Stimulated activated CD4-positive, alpha-beta T cell treated with anti-CD3 and anti-CD28 coated beads, Interleukin-12 subunit alpha, Interleukin-12 subunit beta, amount 100 ng/mL, for 48 hours (primary cell): ENCODE measurements around the gene CCR9.

Source experiments
- DNase-seq, 3 donors: peaks; one replicate each; pipeline ENCODE4 v3.0.0-alpha.2; 2020; ENCODE audit warnings: low read depth in 2 of 3, low spot score in 1 of 3

The CCR9 gene

GRCh38 chr3:45871780-45872179, 14.6 kb upstream of the CCR9 start:
- no peak for DNase-seq

DNA sequence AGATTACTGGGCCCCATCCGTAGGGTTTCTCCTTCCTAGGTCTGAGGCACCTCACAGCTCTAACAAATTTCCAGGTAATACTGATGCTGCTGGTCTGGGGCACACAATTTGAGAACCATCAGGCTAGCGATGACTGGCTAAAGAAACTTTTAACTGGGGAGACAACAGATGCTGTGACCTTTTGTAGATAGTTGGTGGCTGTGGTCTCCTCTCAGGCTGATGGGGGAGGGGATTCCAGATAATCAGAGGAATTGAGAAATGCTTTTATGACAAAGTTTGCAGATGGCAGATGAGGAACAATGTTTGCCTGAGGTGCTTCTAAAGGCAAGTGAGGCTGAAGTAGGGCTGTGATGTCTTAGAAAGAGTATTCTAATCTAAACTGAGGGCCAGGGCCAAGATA, 13.8 kb upstream of the CCR9 start:
- DNase-seq: no peak

DNA sequence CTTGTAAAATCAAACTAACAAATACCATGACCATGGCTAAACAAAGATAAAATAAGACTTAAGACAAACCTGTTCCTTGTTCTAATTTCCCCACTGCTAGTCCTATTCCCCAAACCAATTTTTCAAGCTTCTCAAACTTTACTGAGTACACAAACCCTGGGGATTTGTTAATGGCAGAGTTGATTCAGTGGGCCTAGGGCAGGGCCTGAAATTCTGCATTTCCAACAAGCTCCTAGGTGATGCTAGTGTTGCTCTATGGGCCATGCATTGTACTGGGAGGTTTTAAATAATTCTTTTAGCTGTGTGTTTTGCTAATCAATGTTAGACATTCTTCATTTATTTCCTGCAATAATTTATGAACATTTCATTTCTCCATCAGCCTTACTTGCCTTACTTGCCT, 13.3 kb upstream of the CCR9 start:
- DNase-seq: no peak

DNA sequence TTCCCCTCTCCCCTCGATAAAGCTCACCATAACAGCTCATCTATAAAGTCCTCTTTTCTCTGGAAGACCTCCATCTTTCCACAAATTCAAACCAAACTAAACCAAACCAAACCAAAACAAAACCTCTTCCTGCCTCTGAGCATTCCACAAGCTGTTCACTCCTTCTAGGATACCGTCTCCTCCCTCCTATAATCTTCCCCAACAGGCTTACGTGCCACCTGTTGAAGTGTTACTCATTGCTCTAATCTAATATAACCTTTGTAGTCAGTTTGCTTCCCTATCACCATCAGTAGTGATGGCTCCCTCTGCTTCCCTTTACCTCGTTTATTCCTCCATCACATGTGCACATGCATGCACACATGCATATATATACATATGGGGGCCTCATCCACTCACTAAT, 12.7 kb upstream of the CCR9 start:
- DNase-seq: no peak

GRCh38 chr3:45874677-45875346, 11.5 kb upstream of the CCR9 start:
- DNase-seq: no peak

GRCh38 chr3:45878124-45878523, 8.2 kb upstream of the CCR9 start:
- DNase-seq: no peak

- no peak for DNase-seq
Observed at GRCh38 chr3:45880725-45881077, 5.6 kb upstream of the CCR9 start.

- peak; percentile 9 to 42 (median 9) for DNase-seq
Observed at GRCh38 chr3:45881078-45882022, 5.0 kb upstream of the CCR9 start.

DNA sequence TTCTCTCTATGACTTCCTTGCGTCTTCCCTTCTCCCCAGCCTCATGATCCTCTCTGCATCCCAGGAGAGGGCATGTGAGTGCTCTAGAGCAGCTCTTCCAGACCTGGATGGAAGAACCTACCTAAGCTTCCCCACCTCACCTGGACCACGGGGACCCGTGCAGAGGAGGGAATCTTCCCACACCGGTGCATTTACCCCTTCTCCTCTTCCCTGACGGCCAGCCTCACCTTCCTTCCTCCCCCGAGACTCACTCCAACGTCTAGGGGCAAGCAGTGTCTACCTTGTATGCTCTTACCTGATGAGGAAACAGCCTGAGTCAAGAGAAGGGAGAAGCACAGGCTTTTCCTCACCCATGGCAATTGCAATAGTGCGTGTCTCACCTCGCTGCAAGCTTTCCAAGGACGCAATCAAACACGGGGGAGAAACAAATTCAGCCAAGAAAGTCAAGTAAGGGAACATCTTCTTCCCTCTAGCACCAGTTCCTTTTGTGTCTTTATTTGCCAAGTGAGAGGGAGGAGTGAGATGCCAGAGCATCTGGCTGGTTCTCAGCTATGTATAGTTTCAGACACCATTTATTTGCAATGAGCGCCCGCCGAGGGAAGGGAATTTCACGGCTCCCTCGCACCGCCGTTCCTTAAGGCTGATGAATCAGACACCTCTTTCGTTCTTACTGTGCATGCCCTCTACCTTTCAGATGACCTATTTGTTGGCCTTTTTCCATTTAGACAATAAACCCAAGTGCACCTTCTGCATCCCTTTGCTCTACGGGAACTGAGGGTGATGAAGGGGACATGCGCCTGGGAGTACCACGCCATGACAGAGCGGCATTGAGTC, 1.8 kb upstream of the CCR9 start:
- DNase-seq: peak in 1 of 3 donors; percentile 42

DNA sequence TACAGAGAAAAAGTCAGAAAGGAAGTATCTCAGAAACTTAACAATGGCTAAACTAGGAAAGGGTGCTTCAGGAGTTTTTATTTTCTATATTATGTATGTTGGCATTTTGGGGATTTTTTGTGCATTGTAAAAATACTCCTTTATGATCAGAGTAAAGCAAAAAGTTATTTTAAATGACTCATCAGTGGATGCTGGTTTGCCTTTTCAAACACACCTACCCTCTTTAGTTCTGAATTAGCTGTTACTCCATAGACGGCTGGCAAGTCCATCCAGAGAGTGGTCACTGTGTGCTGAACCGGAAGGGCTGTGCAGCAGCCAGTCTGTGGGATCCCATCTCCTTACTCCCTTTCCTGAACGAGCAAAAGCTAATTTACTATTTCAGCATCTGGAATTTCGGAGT, 942 bp downstream of the CCR9 start:
- no peak for DNase-seq

GRCh38 chr3:45887759-45888511, 1.6 kb downstream of the CCR9 start:
- DNase-seq: no peak

DNA sequence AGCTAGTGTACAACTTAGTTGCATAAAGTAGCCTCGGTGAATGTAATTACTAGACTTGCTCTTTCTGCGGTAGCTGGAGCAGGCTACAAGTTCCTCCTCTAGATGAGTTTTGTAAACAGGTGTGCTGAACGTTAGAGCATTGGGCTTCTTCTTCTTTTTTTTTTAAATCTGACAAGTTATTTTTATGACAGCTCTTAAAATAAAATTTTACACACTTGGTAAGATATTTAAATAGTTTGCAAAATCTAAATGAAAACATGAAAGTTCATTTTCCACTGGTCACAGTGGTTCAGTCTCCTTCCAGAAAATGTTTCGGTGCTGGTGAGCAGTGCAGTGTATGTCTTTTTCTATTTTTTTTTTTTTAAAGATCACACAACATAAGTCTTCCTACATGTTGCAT, 3.0 kb downstream of the CCR9 start:
- no peak for DNase-seq

- no peak for DNase-seq
Observed at GRCh38 chr3:45890405-45890804, 4.1 kb downstream of the CCR9 start.

- no peak for DNase-seq
Observed at GRCh38 chr3:45892161-45892560, 5.8 kb downstream of the CCR9 start.

GRCh38 chr3:45894015-45894414, 7.7 kb downstream of the CCR9 start:
- DNase-seq: no peak

GRCh38 chr3:45895686-45896468, 9.5 kb downstream of the CCR9 start:
- no peak for DNase-seq

DNA sequence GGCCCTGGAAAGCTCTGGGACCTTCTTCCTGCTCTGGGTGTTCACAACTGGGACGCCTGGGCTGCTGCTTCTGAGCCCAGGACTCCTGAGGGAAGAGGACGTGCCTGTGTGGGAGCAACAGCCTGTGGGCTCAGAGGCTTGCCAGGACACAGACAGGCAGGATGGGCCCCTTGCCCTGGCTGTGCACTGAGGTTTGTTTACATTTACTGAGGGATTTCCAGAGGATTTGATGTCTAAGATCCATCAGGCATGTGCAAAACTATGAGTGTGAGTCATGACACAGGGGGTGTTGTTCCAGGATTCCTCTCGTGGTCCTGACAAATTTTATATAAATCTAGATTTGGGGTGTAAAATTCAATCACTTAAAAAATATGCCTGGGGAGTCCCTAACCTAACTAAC, 10.6 kb downstream of the CCR9 start:
- no peak for DNase-seq

DNA sequence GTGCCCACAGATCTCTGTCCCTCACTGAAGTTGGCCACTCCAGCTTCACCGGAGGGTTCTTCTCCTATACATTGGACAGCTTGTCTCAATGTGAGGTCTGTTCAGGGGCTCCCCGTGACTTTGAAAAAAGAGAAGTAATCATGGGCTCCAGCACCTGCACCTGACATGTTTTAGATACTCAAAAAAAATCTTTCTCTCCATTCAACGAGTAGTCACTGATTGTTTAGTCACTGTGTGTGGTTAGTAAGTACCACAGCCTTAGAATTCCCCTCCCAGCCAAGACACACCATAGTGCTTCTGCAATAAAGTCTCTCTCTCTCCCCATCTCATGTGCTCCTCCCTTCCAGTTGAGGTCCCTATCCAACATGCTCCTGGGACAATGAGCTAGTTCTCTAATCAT, 18.6 kb downstream of the CCR9 start:
- DNase-seq: no peak

DNA sequence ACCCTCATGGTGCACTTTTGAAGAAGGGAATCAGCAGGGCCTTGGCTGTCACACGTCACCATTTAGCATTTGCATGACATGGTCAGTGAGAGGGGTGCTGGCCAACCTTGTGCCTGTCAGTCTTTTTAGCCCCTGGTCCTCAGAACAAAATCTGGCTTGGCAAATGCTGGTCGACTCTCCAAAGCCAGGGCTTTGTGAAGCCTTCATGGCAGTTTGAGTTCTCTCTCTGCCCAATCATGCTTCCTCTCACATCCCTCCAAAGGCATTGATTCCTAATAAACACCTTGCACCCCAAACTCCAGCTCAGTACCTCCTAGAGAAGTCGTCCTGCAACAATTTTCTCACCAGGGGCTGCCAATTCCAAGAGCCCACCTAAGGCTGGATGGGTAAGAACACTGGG, 19.4 kb downstream of the CCR9 start:
- no peak for DNase-seq

DNA sequence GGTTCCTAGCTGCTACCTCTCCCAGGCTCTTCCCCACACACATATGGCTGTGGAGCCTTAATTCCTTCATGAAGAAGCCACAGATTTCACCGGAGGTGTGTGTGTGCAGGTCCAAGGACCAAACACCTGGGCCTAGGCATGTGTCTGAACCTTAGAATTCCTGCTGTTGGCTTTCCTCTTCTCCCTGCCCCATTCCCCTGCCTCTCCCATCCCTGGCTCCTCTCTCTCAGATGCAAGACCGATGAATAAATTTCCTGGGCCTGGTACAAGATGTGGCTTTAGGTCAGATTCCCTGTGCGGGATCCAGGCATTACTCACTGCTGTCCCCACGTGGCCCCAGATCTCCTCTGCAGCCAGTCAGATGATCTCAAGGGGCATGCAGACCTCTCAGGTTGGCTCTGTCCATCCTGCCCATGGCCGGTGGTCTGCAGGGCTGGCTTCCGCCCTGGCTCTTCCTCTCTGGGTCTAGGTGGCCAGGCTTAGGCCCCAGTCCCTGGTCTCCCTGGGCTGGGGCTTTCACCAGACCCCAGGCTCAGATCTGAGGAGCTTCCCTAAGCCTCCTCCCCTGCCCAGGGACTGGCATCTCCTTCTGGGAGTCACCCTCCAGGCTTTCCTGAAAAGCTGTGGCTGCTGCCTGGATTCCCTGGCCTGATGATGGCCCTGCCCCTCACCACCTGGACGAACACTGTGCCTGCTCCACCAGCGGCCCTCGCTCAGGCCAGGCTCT, 20.5 kb downstream of the CCR9 start:
- DNase-seq: no peak
